Activated naive CD8-positive, alpha-beta T cell treated with anti-CD3 and anti-CD28 coated beads, Interleukin-2, amount 50 U/mL, for 16 hours (primary cell): ENCODE results near the gene GMCL1.

Experiments
- DNase-seq: peaks from one replicate; pipeline ENCODE4 v3.0.0-alpha.2; 2020; ENCODE audit warnings: low read depth, low spot score

GMCL1 gene

DNA sequence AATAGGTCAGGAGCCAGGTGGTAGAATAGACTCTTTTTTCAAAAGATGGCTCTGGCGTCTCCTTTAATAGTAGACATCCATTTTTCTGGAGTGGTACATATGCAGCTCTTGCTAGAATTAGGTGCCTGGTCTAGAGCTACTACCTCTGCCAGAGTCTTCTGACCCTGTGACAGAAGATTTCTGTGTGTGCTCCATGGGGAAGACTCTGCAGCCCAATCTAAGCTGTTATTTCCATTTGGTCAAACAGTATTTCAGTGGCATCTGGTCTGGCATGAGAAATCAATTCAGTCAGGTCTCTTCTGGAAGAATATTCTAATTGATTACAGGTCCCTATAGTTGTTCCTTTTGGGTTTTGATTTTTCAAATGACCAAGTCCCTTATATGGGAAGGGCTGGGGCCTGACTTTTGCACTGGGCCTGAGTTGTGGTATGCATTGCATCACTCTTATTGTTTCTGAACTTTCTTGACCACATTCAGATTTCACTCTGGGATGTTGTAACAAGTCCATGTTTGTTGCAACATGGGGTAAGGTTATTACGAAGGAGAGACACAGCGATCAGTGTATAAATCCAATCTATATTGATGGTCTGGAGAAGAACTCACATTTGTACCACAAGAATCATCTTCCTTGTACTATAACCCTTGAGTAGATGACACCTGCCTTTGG, 97.5 kb downstream of the GMCL1 start:
- no peak for DNase-seq
